Islet of Langerhans (tissue), 1 donor: ENCODE measurements around the gene SPI1.

Experiments used
- FAIRE-seq: peaks from one replicate; lab custom pipeline; 2011; peaks lifted over from hg19 to GRCh38; lab: Jason Lieb, UNC

Gene SPI1

DNA sequence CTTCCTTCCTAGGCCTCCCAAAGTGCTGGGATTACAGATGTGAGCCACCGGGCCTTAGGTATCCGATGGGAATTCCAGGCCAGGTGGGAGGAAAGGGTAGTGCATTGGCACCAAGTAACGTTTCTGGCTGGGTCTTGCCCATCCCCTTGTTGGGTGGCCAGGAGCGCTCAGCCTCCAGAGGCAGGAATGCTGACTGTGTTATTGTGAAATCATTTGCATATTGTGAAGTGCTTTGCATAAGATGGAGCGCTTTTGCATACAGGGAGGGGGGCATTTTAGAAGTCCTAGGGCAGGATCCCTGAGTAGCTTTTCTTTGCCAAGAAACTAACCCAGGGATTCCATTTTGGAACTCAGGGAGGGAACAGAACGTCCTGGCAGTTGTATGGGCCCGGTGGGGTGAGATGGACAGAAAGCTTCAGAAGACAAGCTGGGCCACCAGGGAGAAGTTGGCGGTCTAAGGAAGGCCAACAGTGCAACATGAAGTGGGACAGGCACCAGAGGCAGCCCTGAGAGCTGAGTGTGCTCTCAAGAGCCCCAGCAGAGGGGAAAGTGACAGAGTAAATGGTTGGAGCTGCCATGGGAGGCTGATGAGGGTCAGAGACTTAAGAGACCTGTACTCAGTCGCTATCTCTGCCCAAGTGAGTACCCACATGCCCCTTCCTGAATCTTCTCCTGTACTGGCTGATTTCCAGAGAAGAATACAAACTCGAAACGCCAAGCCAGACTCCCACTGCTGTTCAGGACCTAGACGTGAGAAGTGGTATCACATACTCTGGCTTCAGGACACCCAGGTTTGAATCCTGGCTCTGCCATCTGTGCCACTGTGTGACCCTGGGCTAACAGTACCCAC lies 28.8 kb upstream of the SPI1 start:
- FAIRE-seq: no peak

GRCh38 chr11:47403571-47403970 lies 25.2 kb upstream of the SPI1 start:
- FAIRE-seq: no peak

GRCh38 chr11:47403135-47403534 lies 24.8 kb upstream of the SPI1 start:
- no peak for FAIRE-seq

- FAIRE-seq: no peak
These were observed 22.5 kb upstream of the SPI1 start for GRCh38 chr11:47400768-47401279.

DNA sequence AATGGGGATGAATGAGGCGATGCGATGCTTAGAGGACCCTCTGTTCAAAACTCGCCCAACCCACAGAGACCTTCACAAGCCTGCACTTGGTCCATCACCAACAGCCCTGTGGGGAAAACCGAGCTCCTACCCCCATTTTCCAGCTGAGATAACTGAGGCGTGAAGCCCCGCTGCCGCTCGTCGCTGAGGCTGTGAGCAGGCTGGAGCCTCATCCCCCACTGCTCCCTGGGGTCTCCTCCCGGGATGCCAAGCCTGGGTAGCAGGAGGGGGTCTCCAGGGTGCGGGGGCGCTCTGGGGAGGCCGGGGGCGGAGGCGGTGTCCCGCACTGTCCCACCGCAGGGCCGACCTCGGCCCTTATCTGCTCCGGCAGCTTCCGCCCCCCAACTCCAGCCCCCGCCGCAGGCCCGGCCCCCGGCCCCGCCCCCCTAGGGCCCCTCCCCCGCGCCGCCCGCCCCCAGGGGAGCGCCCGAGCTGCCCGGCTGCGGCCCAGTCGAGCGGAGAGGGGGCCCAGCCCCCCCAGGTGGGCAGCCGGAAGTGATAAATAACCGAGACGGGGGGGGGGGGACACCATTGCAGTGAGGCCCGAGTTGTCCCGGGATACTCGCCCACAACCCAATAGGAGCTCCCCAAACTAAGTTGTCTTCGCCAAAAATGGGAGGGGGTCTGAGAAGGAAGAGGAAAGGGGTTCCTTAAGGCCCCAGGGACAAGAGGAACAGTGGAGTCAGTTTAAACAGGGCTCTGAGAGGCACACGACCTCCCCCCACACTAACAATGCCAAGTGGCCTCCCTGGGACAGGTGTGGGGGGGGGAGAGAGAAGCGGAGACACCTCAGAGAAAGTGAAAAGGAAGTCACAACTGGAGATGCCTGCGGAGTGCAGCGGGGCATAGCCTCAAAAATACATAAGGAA lies 21.8 kb upstream of the SPI1 start:
- no peak for FAIRE-seq

DNA sequence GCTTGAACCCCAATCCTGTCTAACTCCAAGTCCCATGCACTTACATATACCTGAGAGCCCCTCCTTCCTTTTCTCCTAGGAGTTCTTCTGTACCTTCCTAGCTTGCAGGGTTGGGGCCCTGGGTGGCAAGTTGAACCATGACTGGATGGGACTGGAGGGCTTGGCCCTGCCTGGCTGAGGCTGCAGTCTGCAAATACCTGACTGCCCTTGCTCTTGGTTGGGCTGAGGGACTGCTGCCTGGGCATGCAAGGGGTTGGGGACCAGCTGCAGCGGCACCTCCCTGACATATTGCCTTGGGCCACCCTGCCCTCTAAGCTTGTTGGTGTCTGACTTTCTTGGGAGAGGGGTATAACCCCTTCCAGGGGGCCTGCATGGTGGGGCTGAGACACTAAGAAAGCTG lies 20.2 kb upstream of the SPI1 start:
- no peak for FAIRE-seq

DNA sequence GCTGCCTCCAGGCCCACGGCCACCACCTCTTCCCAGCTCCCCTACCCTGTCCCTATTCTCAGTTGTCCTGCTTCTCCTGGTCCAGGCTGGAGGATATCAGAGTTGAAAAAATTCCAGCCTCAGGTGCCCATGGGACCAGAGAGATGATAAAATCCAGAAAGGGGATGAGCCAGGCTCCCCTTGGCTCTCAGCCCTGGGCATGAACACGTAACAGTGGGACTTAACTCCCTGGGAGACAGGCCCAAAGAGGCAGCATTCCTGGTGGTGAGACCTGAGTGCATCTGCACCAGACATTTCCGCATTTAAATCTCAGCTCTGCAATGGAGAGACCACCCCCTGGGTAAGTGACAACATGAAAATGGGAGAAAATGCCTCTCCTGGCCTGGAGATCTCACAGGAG lies 19.7 kb upstream of the SPI1 start:
- FAIRE-seq: no peak

- no peak for FAIRE-seq
These were observed 17.6 kb upstream of the SPI1 start for GRCh38 chr11:47396049-47396320.

- no peak for FAIRE-seq
These were observed 17.1 kb upstream of the SPI1 start for GRCh38 chr11:47395223-47396048.

DNA sequence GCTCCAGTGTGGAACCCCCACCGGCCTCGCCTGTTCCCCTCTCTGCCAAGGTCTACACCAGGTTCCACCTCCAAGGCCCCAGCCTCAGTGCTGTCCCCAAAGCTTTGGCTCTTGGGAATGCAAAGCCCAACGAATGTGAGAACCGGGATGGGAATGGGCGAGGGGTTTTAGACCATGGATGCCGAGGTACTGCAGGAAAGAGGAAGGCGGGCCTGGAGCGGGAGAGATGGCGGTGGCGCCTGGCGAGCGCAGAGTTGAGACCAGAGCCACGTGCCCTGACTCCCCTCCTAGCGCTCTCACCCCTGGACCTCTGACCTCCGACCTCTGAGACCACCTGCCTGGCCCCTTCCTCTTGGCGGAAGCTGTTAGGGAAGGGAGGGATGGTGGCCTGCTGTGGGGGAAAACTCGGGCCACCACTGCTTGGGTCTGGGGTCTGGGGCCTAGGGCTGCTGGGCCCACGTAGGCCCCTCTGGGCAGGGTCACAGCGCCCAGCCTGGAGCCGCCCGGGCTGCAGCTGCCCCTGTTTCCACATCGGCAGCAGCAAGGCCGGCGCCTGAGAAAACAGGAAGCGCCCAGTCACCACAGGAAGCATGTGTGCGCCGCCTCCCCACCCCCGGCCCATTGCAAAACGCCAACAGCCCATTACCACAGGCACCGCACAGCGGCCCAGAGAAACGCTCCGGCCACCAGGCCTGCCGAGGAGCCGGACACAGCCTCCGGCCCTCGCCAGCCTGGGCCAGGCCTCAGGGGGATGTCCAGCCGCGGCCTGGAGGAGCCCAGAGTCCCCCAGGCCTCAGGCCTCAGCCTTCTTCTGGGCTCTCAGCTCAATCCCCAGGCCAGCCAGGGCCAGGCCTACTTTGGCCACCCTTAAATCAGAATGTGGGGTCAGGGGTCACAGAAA lies 16.2 kb upstream of the SPI1 start:
- FAIRE-seq: no peak

DNA sequence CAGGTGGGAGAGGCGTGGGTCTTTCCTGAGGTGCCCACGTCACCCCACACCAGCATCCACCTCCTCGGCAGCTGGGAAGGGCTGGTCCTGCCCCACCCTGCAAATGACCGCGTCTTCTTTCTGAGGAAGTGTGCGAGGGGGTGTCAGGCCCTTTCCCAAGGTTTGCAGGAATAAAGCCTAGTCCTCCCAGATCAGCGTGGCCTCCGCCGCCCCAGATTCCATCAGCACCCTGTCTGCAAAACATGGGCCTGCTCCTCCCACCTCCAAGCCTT lies 15.6 kb upstream of the SPI1 start:
- FAIRE-seq: no peak

DNA sequence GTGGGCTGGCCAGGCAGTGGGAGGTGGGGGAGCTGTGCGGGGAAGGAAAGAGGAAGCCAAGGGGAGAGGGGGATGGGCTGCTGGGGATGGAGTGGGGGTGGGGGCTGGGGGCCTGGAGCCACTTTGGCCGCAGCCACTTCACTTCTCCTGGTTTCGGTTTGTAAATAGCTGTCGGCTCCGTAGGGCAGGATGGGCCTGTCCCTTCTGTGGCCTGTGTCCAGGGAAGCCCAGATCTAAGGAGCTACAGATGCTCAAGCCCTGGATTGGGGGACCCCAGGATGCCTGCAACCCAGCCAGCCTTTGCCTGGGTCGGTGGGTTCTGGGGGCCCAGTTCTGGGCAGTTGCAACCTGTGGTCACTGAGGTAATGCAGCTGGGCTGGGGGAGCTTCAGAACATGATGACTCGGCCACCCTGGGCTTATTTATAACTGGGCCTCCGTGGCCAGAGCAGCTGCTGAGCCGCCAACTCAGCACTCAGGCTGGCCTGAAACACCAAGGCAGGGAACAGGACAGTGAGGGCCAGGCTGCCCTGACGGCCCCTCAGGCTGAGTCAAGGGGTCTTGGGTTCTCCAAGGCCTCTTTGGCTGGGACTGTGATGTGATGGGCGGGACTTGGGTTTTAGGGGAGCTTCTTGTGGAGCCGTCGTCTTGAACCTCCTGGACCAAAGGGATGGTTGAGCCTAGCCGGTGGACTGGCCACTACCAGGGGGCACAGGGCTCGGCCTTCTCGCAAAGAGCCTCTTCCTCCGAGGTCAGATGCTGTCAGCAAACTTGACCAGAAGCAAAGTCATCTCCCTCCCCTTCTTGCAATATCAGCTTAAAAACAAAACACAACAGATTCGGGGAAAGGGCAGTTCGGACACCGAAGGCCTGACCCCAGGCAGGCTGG lies 15.1 kb upstream of the SPI1 start:
- no peak for FAIRE-seq

- no peak for FAIRE-seq
These were observed 14.3 kb upstream of the SPI1 start for GRCh38 chr11:47392546-47393162.

DNA sequence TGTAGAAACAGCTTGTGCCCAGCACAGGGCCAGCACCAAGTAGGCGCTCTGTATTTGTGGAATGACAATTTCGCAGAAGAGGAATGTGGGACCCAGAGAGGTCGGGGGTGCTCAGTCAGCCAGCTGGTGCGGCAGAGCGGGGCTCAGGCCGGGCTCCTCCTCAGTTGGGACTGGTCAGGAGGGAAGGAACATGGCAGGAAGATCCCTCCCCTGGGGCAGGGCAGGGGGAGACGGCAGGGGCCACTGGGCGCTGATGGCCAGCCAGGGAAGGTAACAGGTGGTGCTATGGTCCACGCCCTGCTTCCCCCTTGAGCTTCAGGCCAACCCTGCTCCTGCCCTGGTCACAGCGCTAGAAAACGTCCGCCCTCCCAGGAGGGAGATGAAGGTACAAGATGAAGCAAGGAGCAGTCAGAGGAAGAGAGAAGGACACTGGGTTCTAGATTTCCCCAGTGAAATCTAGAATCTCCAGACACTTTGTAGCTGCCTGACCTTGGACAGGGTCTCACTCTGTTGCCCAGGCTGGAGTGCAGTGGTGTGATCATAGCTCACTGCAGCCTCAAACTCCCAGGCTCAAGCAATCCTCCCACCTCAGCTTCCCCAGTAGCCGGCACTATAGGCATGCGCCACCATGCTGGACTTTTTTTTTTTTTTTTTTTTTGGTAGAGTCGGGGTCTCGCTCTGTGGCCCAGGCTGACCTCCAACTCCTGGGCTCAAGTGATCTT lies 13.5 kb upstream of the SPI1 start:
- no peak for FAIRE-seq

GRCh38 chr11:47391077-47391583 lies 12.8 kb upstream of the SPI1 start:
- no peak for FAIRE-seq

GRCh38 chr11:47390422-47390760 lies 12.0 kb upstream of the SPI1 start:
- no peak for FAIRE-seq

GRCh38 chr11:47389577-47390421 lies 11.5 kb upstream of the SPI1 start:
- FAIRE-seq: no peak
